T-helper 1 cell (primary cell): Measurements from ENCODE around the gene CORO7.

Experiments
- DNase-seq, 5 donors: peaks; one replicate each; pipeline ENCODE4 v3.0.0-alpha.2; 2012 to 2020

CORO7 gene

GRCh38 chr16:4426021-4426684 lies 9.8 kb upstream of the CORO7 start:
- DNase-seq: no peak

GRCh38 chr16:4425378-4426020 lies 9.1 kb upstream of the CORO7 start, which contains the start of gene DNAJA3:
Gene DNAJA3, plus strand, starts transcription at chr16:4425868. Its CDS starts 14 bp downstream, at chr16:4425882.
- peak; percentile 86 to 96 (median 88) for DNase-seq

GRCh38 chr16:4420505-4421105 lies 4.2 kb upstream of the CORO7 start:
- no peak for DNase-seq

GRCh38 chr16:4419402-4419959 lies 3.1 kb upstream of the CORO7 start:
- DNase-seq: no peak

GRCh38 chr16:4415538-4416199 lies 727 bp downstream of the CORO7 start:
- peak; percentile 47 to 77 (median 54) for DNase-seq

- DNase-seq: peak; percentile 65 to 96 (median 80)
Measured at GRCh38 chr16:4414187-4414917, 2.0 kb downstream of the CORO7 start.

- no peak for DNase-seq
Measured at GRCh38 chr16:4412854-4413253, 3.5 kb downstream of the CORO7 start.

- no peak for DNase-seq
Measured at GRCh38 chr16:4412159-4412558, 4.2 kb downstream of the CORO7 start.

- no peak for DNase-seq
Measured at GRCh38 chr16:4411684-4412083, 4.7 kb downstream of the CORO7 start.

GRCh38 chr16:4410335-4411075 lies 5.9 kb downstream of the CORO7 start:
- no peak for DNase-seq

GRCh38 chr16:4409081-4409932 lies 7.1 kb downstream of the CORO7 start:
- DNase-seq: no peak

- no peak for DNase-seq
Measured at GRCh38 chr16:4408323-4408690, 8.1 kb downstream of the CORO7 start.

- DNase-seq: peak in 1 of 5 donors; percentile 7
Measured at GRCh38 chr16:4407543-4408322, 8.7 kb downstream of the CORO7 start.

GRCh38 chr16:4404967-4405696 lies 11.3 kb downstream of the CORO7 start:
- peak in 1 of 5 donors; percentile 9 for DNase-seq

GRCh38 chr16:4404247-4404966 lies 12.0 kb downstream of the CORO7 start:
- DNase-seq: peak in 2 of 5 donors; percentile 19 to 25

- peak in 2 of 5 donors; percentile 5 to 10 for DNase-seq
Measured at GRCh38 chr16:4403133-4403949, 13.1 kb downstream of the CORO7 start.

GRCh38 chr16:4402439-4403132 lies 13.8 kb downstream of the CORO7 start:
- DNase-seq: peak in 4 of 5 donors; percentile 38 to 57 (median 48)
